Vagina (tissue), 2 donors: ENCODE measurements around the gene MYH14.

Experiments
- CTCF ChIP-seq, 3 experiments: fragments of 450-650 bp in 2 of 3; fragments of 200-600 bp in 1 of 3; sonication (generic) in 1 of 3; IDR thresholded peaks; one replicate each; pipeline ENCODE4 v1.5.1; 2017 to 2019; ENCODE audit warnings: antibody characterized with exemption in 3 of 3, mild to moderate bottlenecking in 2 of 3, moderate library complexity in 2 of 3
- POLR2A ChIP-seq, 2 donors: fragments of 450-650 bp; IDR thresholded peaks; one replicate each; pipeline ENCODE4 v1.6.1; 2017; ENCODE audit warnings: antibody characterized with exemption in 2 of 2, mild to moderate bottlenecking in 2 of 2, moderate library complexity in 2 of 2

GRCh38 chr19:50326101-50326664 is 122.8 kb downstream of the MYH14 start:
- TF ChIP-seq CTCF (IDR thresholded peaks at IDR 0.05) (no peak), POLR2A (IDR thresholded peaks at IDR 0.05) (no peak)
